GOT3 (cell line): ENCODE measurements around the gene MMP24.

Source experiments
- DNase-seq: peaks from one replicate; lab custom pipeline; 2025; ENCODE audit warnings: mixed read lengths; lab: John Stamatoyannopoulos, UW

The MMP24 gene

GRCh38 chr20:35279533-35280174 is 53.2 kb downstream of the MMP24 start:
- no peak for DNase-seq

- DNase-seq = no peak
Observed at GRCh38 chr20:35280523-35280922, 54.0 kb downstream of the MMP24 start.

- no peak for DNase-seq
Observed at GRCh38 chr20:35281506-35282101, 55.1 kb downstream of the MMP24 start.

GRCh38 chr20:35283441-35284266 is 57.2 kb downstream of the MMP24 start:
- no peak for DNase-seq

GRCh38 chr20:35284267-35284991 is 57.9 kb downstream of the MMP24 start, which contains the start of gene EIF6:
TSS of gene EIF6 (minus strand) at chr20:35284772. CDS start at chr20:35284487, 285 bp downstream.
- DNase-seq = peak; percentile 71

GRCh38 chr20:35284992-35285805 is 58.7 kb downstream of the MMP24 start:
- no peak for DNase-seq

- DNase-seq = no peak
Observed at GRCh38 chr20:35285806-35286076, 59.3 kb downstream of the MMP24 start.

GRCh38 chr20:35286077-35286898 is 59.8 kb downstream of the MMP24 start:
- no peak for DNase-seq

GRCh38 chr20:35286899-35287508 is 60.5 kb downstream of the MMP24 start:
- no peak for DNase-seq

- no peak for DNase-seq
Observed at GRCh38 chr20:35287509-35288324, 61.2 kb downstream of the MMP24 start.

GRCh38 chr20:35288325-35289060 is 62.0 kb downstream of the MMP24 start:
- no peak for DNase-seq

GRCh38 chr20:35290186-35290886 is 63.8 kb downstream of the MMP24 start:
- DNase-seq = no peak

GRCh38 chr20:35290887-35291417 is 64.5 kb downstream of the MMP24 start:
- no peak for DNase-seq

GRCh38 chr20:35291654-35292503 is 65.4 kb downstream of the MMP24 start, which contains the start of gene FAM83C:
TSS of gene FAM83C (minus strand) at chr20:35292425. CDS start at chr20:35292304, 121 bp downstream.
- no peak for DNase-seq

GRCh38 chr20:35292504-35293285 is 66.2 kb downstream of the MMP24 start:
- no peak for DNase-seq
